Prostate gland (tissue), 2 donors: ENCODE results near the gene ANXA6.

Source experiments
- POLR2A ChIP-seq: fragments of 450-650 bp; IDR thresholded peaks from one replicate; pipeline ENCODE4 v1.6.1; 2016; ENCODE audit warnings: antibody characterized with exemption, mild to moderate bottlenecking
- TF ChIP-seq, protein P1 (sequence below), 4 experiments: fragments of 200-600 bp in 2 of 4; fragments of 450-650 bp in 2 of 4; sonication (generic) in 2 of 4; IDR thresholded peaks; 1 replicate in 3 of 4; 2 replicates in 1 of 4; pipeline ENCODE4 v1.5.1; 2016 to 2019; ENCODE audit warnings: antibody characterized with exemption in 4 of 4, mild to moderate bottlenecking in 2 of 4, moderate library complexity in 2 of 4

DNA sequence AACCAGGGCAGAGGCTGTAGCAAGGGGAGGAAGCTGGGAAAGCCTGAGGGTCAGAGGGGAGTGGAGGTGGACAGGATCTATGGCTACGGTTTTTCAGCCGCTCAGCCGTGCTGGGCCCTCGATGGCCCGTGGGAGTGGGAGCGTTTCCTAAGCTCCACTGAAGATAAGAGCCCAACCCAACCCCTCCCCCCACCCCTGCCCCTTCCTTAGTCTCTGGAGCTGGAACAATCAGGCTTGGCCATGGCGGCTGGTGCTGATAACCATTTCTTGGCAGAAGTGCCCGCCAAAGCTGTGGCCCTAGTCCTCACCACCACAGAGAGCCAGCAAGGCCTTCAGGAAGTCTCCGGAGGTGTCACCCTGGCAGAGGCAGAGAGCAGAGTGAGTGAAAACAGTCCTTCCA, 56.4 kb downstream of the ANXA6 start:
- no peak for TF ChIP-seq POLR2A
- TF ChIP-seq, protein P1, sequence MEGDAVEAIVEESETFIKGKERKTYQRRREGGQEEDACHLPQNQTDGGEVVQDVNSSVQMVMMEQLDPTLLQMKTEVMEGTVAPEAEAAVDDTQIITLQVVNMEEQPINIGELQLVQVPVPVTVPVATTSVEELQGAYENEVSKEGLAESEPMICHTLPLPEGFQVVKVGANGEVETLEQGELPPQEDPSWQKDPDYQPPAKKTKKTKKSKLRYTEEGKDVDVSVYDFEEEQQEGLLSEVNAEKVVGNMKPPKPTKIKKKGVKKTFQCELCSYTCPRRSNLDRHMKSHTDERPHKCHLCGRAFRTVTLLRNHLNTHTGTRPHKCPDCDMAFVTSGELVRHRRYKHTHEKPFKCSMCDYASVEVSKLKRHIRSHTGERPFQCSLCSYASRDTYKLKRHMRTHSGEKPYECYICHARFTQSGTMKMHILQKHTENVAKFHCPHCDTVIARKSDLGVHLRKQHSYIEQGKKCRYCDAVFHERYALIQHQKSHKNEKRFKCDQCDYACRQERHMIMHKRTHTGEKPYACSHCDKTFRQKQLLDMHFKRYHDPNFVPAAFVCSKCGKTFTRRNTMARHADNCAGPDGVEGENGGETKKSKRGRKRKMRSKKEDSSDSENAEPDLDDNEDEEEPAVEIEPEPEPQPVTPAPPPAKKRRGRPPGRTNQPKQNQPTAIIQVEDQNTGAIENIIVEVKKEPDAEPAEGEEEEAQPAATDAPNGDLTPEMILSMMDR (IDR thresholded peaks at IDR 0.05) = no peak
